D341Med (cell line): Measurements from ENCODE around the gene TSPO.

Source experiments
- DNase-seq: peaks from one replicate; pipeline ENCODE4 v3.0.0; 2012; ENCODE audit warnings: low spot score

The TSPO gene

DNA sequence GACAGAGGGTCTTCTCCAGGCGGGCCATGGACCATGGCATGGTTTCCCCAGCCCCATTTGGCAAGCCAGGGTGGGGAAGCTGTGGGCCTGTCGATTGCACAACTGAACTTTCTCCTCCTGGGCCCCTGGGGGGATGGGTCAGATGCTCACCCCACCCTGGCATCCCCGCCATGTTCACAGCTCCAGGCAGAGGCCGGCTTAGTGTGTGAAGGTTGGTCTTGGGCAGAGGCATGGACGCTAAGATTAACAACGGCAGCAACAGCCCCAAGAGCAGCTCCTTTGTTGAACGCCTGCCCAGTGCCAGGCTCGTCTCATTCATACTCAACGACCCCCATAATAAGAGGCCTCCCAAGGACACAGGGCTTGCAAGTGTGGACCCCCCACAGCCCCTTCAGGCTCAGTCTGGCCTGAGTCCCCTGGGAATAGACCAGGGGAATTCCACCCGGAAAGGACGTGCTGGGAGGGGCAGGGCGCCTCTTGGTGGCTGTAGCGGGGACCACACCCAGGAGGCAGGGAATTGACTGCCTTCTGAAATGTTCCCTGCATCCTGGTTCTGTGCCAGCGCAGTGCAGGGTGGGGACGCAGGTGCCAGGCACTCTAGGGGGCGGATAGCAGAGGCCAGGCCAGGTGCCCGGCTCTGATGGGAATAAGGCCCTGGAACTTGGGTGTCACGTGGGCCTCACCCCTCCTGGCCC is 8.3 kb downstream of the TSPO start:
- DNase-seq: peak; percentile 68

DNA sequence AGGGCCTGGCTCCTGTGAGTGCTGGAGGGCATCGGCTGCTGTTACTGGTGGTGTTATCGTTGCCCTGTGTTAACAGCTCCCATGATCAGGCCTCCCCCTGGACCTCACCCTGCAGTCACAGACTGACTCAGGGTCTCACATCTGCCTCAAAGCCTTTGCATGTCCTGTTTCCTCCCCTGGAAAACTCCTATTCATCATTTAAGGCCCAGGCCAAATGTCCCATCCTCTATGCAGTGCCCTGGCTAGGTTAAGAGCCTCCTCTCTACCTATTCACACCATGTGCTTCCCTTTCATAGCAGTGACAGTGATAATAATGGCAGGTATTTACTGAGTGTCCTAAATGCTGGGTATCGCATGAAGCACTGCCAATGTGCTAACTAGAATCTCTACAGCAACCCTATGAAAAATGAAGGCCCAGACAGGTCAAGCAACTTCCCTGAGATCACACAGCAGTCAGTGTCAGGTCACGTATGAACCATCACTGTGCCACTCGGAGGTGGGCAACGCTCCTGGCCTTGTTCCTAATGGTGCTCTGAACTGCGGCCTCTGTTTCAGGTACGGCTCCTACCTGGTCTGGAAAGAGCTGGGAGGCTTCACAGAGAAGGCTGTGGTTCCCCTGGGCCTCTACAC is 9.3 kb downstream of the TSPO start:
- no peak for DNase-seq

DNA sequence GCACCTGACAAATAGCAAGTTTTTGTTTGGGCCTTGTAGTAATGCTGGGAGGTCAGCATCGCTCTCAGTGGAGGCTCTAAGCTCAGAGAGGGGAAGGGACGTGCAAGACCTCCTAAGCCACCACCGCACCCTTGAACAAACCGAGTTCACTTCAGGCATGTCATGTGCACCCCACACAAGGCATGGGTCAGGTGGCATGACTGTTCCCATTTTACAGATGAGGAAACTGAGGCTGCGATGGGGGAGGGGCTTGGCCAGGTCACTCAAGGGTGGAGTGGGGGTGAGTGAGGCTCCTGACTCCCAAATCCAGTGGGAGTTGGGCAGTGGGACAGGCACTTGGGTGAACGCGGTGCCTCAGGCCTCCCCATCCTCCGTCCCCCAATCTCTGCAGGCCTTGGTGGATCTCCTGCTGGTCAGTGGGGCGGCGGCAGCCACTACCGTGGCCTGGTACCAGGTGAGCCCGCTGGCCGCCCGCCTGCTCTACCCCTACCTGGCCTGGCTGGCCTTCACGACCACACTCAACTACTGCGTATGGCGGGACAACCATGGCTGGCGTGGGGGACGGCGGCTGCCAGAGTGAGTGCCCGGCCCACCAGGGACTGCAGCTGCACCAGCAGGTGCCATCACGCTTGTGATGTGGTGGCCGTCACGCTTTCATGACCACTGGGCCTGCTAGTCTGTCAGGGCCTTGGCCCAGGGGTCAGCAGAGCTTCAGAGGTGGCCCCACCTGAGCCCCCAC is 11.2 kb downstream of the TSPO start:
- no peak for DNase-seq

DNA sequence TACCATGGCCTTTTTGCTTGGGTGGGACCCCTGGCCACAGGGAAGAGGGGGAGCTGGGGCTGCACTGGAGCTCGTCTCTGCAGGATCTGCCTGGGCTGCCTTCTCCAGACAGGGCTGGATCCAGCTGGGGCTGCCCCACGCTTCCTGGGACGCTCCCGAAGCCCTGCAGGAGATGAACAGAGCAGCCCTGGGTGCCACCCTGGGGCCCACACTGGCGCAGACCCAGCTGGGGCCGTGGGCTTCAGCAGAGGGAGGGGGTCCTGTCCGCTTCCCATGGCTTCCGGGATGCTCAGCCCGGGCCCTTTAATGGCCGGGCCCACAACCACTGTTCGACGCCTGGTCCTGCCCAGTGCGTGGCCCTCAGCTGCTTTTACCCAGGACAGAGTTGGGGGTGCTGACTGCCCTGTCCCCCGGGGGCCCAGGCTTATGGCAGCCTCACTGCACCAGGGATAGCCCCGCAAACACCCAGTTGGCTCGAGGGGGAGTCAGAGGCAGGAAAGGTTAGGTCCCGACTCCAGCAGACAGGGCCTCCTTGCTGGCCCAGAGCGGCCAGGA is 12.0 kb downstream of the TSPO start:
- no peak for DNase-seq

DNA sequence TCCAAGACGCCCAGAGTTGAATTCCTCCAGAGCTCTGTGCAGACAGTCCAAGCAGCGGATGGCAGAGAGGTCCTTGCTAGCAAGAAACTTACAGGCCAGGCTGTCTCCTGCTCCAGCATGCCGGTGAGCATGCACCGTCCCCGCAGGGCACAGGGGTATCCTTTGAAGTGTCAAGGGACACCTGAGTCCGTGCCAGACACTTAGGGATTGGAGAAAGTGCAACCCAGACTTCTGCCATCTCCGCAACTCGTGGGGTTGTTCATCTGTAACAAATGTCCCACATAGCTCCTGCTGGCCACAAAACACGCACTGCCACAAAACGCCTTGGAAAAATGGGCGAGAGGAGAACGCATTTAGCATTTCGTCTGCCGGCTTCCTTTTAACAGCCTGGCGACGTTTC is 13.3 kb downstream of the TSPO start:
- no peak for DNase-seq

DNA sequence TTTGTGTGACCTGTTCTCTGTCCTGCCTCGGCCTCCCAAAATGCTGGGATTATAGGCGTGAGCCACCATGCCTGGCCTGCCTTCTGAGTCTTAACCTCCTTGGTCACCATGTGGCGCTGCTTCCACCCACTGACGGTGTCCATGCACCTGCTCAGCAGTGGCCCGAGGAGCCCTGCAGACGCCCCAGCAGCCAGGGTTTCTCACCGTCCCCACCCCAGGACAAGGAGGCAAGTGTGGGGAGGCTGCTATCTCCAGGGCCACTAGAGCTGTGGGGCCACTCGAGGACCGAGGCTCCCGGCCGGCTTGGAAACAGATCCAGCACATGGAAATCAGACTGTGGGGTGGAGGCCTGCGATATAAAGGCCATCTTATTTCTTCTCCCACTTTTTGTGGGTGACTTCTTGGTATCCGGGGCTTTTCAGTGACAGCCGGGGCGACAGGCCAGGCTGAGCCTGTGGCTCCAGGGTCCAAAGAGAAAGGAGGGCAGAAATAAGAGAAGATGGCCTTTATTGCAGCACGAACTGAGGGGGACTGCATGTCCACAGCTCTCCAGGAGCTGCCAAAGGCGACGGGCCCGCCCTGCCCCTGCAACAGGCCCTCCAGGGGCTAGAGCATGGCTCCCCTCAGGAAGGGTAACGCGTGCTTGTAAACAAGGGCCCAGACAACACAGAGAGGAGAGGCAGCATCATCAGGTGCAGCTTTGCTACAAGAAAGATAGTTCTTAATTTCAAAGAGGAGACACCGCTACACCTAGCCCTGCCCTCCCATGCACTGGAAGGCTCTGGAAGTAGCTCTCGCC is 15.0 kb downstream of the TSPO start:
- DNase-seq: no peak

DNA sequence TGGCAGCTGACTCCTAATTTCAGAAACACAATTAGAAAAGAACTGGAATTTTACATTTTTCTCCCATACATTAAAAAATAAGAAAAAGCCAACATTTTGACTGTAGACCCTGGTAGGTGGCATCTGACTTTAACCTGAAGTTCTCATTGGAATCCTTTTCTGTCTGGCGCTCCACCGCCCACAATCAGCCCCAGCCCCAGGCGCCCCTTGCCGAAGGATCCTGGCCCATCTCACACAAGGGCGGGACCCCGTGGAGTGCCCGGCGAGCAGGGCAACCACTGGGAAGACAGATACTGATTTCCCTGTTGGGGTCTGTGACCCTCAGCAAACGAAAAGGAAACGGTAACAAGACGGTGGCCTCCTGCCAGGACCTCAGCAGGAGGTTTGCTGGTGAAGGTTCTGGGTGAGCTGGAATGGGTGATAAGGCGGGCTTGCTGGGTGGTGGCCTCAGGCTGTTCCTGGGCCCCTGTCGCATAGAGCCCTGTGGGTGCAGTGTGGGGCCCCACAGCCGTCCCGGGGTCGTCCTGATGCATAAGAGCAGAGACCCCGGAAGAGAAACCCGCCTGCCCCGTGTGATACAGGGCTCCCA is 15.7 kb downstream of the TSPO start:
- DNase-seq: no peak

DNA sequence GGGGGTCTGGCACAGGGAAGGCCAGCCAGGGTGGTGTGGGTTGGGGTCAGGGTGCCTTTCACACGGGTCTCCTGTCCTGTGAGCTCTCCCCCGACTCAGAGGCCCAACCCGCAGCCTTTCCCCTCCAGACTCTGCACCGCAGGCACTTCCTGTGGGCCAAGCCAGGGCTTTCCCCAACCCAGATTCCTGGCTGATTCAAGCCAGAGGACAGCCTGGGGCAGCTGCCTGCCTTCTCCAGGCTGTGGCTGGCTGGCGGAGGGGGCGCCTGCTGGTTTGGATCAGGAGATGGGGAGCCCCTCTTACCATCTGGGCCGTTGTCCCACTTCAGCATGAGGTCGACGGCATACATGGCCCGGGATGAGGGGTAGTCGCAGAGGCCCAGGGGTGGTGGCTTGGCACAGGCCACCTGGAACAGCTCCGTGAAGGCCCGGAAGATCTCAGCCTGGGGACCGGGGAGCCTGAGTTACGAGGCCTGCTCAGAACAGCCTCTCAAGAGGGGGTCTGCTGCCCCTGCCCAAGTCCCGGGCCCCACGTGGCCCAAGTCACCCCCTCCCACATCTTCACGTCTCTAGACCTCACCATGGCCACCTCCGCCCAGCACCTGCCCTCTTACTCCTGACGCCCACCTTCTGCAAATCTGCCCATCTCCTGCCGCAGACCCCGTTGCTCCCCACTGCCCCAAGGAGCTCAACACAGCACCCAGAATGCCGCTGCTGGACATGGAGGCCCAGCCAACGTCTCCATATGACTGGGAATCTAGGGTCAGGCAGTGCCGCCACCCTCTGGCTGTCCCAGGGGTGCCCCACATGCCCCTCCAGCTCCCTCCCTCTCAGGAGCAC is 17.3 kb downstream of the TSPO start:
- no peak for DNase-seq

DNA sequence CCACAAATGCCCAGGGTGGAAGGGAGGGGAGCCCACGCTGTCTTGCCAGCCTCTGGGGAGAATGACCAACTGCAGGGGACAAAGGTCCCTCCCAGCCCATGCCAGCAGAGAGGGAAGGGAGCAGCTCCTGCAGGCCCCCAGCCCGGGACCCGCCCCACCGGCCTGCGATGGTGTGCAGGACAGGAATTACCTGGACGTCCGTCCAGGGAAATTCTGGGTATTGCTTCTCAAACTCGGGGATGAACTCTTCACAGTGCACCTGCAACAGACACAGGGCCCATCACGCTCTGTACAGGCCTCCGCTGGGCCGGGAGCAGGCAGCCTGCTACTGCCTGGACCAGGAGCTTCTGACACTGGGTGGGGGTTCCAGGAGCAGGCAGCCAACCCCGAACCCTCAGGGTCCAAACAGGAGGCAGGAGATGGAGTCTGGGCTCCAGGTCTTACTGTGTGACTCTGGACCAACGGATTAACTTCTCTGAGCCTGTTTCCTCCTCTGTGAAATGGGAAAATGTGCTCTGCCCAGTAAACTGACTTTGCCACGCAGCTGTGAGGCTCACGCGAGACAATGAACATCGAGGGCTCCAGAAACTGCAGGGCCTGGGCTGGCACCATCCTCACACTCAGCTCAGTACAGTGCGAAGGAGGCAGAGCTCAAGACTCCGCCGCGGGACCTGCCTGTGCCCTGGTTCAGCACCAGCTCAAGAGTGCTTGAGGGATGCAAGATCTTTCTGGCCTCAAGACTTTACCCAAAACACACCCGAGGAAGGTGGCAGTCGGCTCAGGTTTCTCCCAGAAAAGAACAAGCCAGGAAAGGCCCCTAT is 18.2 kb downstream of the TSPO start:
- no peak for DNase-seq

DNA sequence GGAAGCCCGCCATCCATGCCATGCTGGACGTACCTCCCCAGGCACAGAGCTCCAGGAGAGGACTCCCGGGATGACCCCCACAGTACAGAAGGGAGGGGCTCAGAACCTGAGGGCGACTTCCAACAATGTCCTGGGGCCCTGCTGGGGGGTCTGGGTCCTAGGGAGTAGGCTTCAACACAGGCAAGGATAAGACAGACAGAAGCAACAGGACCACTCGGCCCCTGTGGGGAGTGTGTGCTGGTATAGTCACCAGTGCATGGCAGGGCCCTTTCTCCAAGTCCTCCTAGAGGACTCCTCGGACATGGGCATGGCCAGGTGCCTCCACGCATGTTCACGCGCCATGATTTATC is 18.7 kb downstream of the TSPO start:
- DNase-seq: no peak

DNA sequence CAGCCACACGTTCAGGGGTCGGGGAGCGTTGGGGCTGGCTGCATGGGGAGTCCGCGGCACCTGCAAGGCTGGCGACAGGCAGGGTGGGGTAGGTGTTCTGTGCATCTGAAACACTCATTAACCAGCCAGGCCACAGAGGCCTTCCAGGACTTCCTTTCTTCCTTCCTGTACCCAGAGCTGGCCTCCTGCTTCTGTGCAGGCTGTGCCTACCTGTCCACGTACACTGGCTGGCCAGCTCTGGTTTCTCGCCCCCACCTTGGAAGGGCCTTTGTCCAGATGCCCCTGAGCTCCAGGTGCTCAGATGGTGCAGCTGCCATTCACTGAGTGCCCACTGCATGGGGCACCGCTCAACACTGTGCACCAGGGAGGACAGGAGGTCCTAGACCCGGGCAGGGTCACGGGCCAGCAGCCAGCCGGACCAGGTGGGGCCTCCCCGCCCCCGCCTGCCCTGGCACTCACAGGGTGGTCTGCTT is 19.7 kb downstream of the TSPO start:
- no peak for DNase-seq

DNA sequence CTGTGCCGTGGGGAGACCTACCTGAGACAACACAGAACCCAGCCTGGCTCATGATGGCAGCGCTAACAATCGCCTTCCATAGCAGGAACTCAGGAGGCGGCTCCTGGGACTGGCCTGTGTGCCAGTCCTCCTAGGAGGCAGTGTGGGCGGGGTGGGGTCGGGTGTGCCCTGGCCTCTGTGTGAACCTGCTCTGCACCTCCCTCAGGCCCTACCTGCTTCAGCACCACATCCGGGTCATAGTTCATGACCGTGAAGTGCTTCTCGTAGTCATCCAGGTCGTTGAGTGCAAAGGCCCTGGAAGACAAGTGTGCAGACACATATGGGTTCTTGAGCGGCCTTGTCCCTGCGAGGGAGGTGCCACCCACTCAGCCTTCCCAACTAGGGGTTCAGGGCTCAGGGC is 20.2 kb downstream of the TSPO start:
- DNase-seq: no peak

DNA sequence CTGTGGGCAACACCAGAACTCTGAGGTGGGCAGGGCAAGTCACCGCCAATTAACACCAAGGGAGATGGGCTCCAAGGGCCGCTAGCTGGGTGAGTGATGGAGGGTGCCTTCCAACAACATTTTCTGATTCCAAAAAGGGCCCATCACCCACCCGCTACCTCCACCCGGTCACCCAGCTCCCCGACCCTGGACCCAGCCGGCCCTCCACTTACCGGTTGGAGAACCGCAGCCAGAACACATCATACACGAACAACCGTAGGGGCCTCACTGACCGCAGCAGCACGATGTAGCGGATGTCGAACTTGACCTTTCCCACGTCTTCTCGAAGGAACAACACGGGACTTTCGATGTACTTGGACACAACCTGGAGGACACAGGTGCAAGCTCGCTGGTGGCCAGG is 20.8 kb downstream of the TSPO start:
- no peak for DNase-seq

DNA sequence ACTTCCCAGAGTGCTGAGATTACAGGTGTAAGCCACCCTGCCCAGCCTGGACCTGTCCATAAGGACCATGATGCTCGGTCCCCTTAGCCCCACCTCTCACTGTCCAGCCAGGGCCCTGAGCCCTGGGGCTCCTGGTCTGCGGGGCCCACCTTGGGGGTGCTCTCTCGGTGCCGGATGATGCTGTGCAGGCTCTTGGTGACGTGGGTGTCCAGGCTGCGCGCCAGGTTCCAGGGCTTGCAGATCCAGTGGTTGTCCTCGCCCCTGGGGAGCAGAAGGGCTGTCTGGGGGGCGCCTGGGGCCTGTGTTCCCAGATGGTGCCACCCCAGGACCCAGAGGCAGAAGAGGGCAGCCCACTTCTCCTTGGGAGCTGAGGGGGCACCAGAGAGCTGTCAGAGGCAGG is 22.2 kb downstream of the TSPO start:
- no peak for DNase-seq

DNA sequence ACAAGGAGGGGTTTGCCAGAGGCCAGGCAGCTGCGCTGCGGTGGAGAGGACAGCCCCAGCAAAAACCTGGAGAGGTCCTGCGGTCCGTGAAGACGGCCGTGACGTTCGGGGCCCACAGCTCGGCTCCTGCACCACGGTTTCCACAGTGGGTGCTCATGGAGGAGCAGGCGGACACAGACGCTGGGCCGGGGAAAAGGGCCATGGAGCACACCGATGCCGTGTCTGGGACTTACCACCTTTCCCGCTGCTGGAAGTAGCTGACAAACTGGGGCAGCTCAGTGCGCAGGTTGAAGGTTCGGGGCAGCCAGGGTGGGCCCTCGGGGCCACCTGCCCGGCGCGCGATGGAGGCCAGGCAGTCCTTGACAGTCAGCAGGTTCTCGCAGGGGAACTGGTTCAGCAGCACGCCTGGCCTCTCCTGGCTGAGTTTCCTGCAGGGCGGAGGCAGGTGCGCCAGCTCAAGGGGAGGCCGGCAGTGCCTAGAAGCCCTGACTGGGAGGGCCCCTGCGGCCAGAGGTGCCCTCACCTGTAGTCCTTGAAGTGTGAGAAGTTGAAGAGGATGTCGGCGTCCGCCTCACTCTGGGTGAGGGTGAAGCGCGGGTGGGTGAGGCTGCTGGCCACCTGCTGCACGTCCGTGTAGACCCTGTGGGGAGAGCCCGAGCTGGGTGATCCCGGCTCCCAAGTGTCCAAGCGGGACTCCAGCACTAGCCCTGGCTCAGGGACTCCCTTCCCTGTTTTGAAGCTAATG is 22.8 kb downstream of the TSPO start:
- no peak for DNase-seq

DNA sequence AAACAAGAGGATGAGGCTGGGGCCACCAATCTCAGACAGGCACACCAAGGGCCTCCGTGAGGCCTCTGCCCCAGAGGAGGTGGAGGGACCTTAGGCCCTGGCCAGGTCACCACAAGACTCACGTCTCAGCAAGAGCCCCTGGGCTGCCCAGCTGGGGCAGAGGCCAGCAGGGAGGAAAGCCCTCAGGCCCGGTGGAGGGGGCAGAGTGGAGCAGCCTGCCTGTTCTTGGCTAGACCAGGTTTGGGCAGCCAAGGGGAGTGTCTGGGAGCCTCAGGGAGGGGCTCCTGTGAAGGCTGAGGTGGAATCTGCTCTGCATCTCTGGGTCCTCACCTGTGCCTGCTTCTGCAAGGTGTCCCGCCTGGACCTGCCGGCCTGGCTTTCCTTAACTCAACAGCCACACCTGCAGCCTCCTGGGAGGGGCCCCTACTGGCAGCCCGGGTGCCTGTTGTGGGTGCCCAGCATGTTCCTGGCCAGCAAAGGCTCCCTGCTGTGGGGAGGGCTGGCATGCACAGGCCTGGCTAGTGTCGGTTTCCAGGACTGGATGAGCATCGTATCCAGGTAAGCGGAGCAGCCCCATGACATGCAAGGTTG is 23.7 kb downstream of the TSPO start:
- DNase-seq: no peak

DNA sequence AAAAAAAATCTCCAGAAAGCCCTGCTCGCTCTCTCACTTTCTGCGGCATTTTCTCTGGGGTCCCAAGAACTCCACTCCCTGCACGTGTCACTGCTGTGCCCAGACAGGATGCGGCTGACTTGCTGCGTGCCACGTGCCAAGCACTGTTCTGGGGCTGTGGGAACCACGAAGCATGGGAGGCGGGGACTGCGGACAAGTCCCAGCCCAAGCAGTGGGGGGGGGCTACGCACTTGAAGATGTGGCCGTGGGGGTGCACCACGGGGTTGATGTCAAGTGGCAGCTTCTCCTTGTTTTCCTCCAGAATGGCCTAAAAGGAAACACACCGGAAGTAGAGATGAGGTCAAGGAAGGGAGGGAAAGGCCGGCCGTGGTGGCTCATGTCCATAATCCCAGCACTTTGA is 24.7 kb downstream of the TSPO start:
- DNase-seq: no peak

DNA sequence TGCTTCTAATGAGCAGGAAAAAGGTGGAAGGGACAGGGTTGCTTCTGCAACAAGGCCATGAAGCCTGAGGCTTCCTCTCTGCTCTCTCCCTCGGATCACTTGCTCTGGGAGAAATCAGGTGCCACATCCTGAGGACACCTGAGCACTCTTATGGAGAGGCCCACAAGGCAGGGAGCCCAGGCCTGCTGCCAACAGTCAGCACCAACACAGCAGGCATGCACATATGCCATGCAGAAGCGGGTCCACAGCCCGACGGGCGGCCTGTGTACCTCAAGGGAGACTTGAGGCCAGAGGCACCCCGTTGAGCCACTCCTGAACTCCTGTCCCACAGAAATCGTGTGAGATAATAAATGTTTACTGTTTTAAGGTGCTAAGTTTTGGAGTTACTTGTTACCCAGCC is 26.1 kb downstream of the TSPO start:
- DNase-seq: no peak
